HepG2 (cell line): ENCODE data around the gene CACNA2D1. TPM values are rescaled to one million over a fixed set of nuclear protein-coding genes. Genes with fewer than 3 reads are reported as not detected.

ENCODE experiments used
- ATAC-seq: fragments of 200-7000 bp; cut with Tn5 transposase; 3 replicates; pipeline ENCODE4 v1.9.1; 2020; ENCODE audit warnings: mild to moderate bottlenecking, moderate library complexity
- BruUV-seq: library from RNA; stranded (reverse); fragments of 400-500 nt; replicated peaks from 2 replicates; lab custom pipeline; 2021; lab: Mats Ljungman, UMichigan
- CTCF ChIA-PET: fragments of 300-600 bp; formaldehyde crosslinking; extraction: SDS; loops from one replicate; lab custom pipeline; 2021; ENCODE audit warnings: low total read pairs, inconsistent platforms, low intra/inter-chr PET ratio; lab: Yijun Ruan, JAX
- POLR2A ChIA-PET: fragments of 350-600 bp; sonication (Branson Sonifier 250); formaldehyde crosslinking; loops from one replicate; lab custom pipeline; 2020; ENCODE audit warnings: antibody characterized with exemption, inconsistent platforms; lab: Yijun Ruan, JAX
- DNase-seq: peaks from one replicate; pipeline ENCODE4 v3.0.0-alpha.2; 2015; ENCODE audit warnings: low spot score
- FAIRE-seq: peaks from 3 replicates; lab custom pipeline; 2011; peaks lifted over from hg19 to GRCh38; lab: Jason Lieb, UNC
- H2AFZ ChIP-seq: one replicate; pipeline ENCODE4 v1.6.1; 2011; ENCODE audit warnings: low read length, inconsistent platforms
- H3K27ac ChIP-seq: fragments of 300-600 bp; 3 replicates; pipeline ENCODE4 v1.8.0; 2011; ENCODE audit warnings: mixed run types, mild to moderate bottlenecking, mixed read lengths, low read length, inconsistent platforms; ENCODE audit not compliant: insufficient read depth; ENCODE audit errors: extremely low read length
- H3K27me3 ChIP-seq, 2 experiments: fragments of 200-600 bp in 1 of 2; 2 replicates in 1 of 2; 3 replicates in 1 of 2; pipeline versions ENCODE4 v1.6.0 to v1.8.0; 2011; ENCODE audit warnings: low read length in 2 of 2, mild to moderate bottlenecking in 2 of 2, moderate library complexity in 2 of 2, inconsistent platforms in 1 of 2; ENCODE audit not compliant: insufficient read depth in 2 of 2, control insufficient read depth in 1 of 2
- H3K36me3 ChIP-seq, 2 experiments: fragments of 200-600 bp in 1 of 2; replicated peaks in 1 of 2; 2 replicates in 1 of 2; 3 replicates in 1 of 2; pipeline versions ENCODE4 v1.5.1 to v1.8.0; 2011; ENCODE audit warnings: low read length in 2 of 2, inconsistent platforms in 1 of 2; ENCODE audit not compliant: insufficient read depth in 2 of 2, control insufficient read depth in 1 of 2
- H3K4me1 ChIP-seq: 2 replicates; pipeline ENCODE4 v1.5.1; 2012; ENCODE audit warnings: low read length, inconsistent platforms; ENCODE audit not compliant: insufficient read depth
- H3K4me2 ChIP-seq: 2 replicates; pipeline ENCODE4 v1.6.0; 2011; ENCODE audit warnings: low read depth, low read length, inconsistent platforms
- H3K4me3 ChIP-seq, 3 experiments: fragments of 200-600 bp in 1 of 3; sonication (generic), shearing (Covaris generic) in 1 of 3; replicated peaks in 1 of 3; 2 replicates each; pipeline ENCODE4 v1.5.1; 2011 to 2016; ENCODE audit warnings: low read length in 3 of 3, inconsistent platforms in 2 of 3, low read depth in 2 of 3, mild to moderate bottlenecking in 2 of 3, control low read depth in 1 of 3, mixed read lengths in 1 of 3; ENCODE audit not compliant: insufficient read depth in 1 of 3
- H3K79me2 ChIP-seq: one replicate; pipeline ENCODE4 v1.6.1; 2011; ENCODE audit warnings: low read length, inconsistent platforms; ENCODE audit not compliant: insufficient read depth
- H3K9ac ChIP-seq: 2 replicates; pipeline ENCODE4 v1.6.0; 2011; ENCODE audit warnings: mild to moderate bottlenecking, low read depth, low read length, inconsistent platforms; ENCODE audit not compliant: insufficient read depth
- H3K9me3 ChIP-seq: 2 replicates; pipeline ENCODE4 v1.5.1; 2012; ENCODE audit warnings: mild to moderate bottlenecking, low read length
- H4K20me1 ChIP-seq: 2 replicates; pipeline ENCODE4 v1.6.0; 2011; ENCODE audit warnings: inconsistent platforms, mild to moderate bottlenecking, low read length, moderate library complexity; ENCODE audit not compliant: insufficient read depth
- CC2D1A ChIP-seq: sonication (generic); formaldehyde crosslinking; IDR thresholded peaks from 2 replicates; pipeline ENCODE4 v1.8.1; 2023; ENCODE audit warnings: mild to moderate bottlenecking, missing genetic modification reagents
- ERF ChIP-seq: IDR thresholded peaks from 2 replicates; pipeline ENCODE4 v1.6.1; 2018; ENCODE audit warnings: missing biosample characterization, missing genetic modification reagents
- HNRNPK ChIP-seq: fragments of 200-400 bp; formaldehyde crosslinking; IDR thresholded peaks from 2 replicates; pipeline ENCODE4 v1.6.1; 2018; ENCODE audit warnings: low read length, low read depth, moderate library complexity, mild to moderate bottlenecking; ENCODE audit not compliant: poor library complexity, severe bottlenecking
- IRX3 ChIP-seq: sonication (generic); formaldehyde crosslinking; IDR thresholded peaks from 2 replicates; pipeline ENCODE4 v1.8.1; 2023; ENCODE audit warnings: mild to moderate bottlenecking, low read depth, missing genetic modification reagents, borderline replicate concordance
- MBNL3 ChIP-seq: fragments of 250-450 bp; sonication (Bioruptor Pico); conservative IDR thresholded peaks from 2 replicates; pipeline ENCODE4 v1.8.0; 2022; ENCODE audit warnings: mild to moderate bottlenecking, inconsistent platforms
- NCOA5 ChIP-seq: sonication (generic); formaldehyde crosslinking; IDR thresholded peaks from 2 replicates; pipeline ENCODE4 v1.4.0; 2020; ENCODE audit warnings: missing genetic modification reagents
- SAFB2 ChIP-seq: sonication (generic); formaldehyde crosslinking; IDR thresholded peaks from 2 replicates; pipeline ENCODE4 v1.5.1; 2020; ENCODE audit warnings: missing genetic modification reagents, low read depth, mild to moderate bottlenecking, borderline replicate concordance
- THAP11 ChIP-seq: IDR thresholded peaks from 2 replicates; pipeline ENCODE4 v1.6.1; 2016; ENCODE audit warnings: missing biosample characterization, missing genetic modification reagents
- ZFX ChIP-seq: sonication (generic); formaldehyde crosslinking; IDR thresholded peaks from 2 replicates; pipeline ENCODE4 v1.4.0; 2020; ENCODE audit warnings: mild to moderate bottlenecking, low read depth, missing genetic modification reagents, moderate library complexity
- ZNF460 ChIP-seq: sonication (generic); formaldehyde crosslinking; IDR thresholded peaks from 2 replicates; pipeline ENCODE4 v1.5.1; 2020; ENCODE audit warnings: missing genetic modification reagents, mild to moderate bottlenecking, borderline replicate concordance
- WGBS: methylation state at CpG from one replicate; pipeline ENCODE4 v1.1.6; 2017; ENCODE audit warnings: low lambda C conversion rate; 5-methylcytosine and 5-hydroxymethylcytosine counted together
- in situ Hi-C: cut with HindIII; loops from 2 replicates; pipeline ENCODE4 v1.10.0; 2017; ENCODE audit warnings: low pct_unique_long_range_greater_than_20kb; ENCODE audit not compliant: extremely low pct_ligation_motif_present
- intact Hi-C: fragments of 100-400 bp; cut with micrococcal nuclease; formaldehyde crosslinking; loops from one replicate; pipeline ENCODE4 v1.10.0; 2022; ENCODE audit not compliant: unreplicated experiment
- polyA plus RNA-seq, 8 experiments: library from polyadenylated mRNA; depleted of rRNA in 3 of 8; stranded (reverse) in 7 of 8; unstranded in 1 of 8; fragments of >200 nt; fragmentation: Illumina TruSeq in 4 of 8; extraction: Trizol in 4 of 8; gene quantifications; 2 replicates each; pipeline versions ENCODE4 v1.2.1 to v1.2.3, GENCODE V29; 2011 to 2016; ENCODE audit warnings: low read depth in 4 of 8, missing spikeins in 1 of 8, mixed read lengths in 1 of 8; ENCODE audit not compliant: insufficient read depth in 1 of 8
- total RNA-seq, 5 experiments: library from RNA; depleted of rRNA; stranded (reverse); fragments of >200 nt; fragmentation: Illumina TruSeq; extraction: Trizol; gene quantifications; 2 replicates each; pipeline ENCODE4 v1.2.3, GENCODE V29; 2016; ENCODE audit warnings: low read depth in 1 of 5
- TF ChIP-seq, protein P1 (sequence below): IDR thresholded peaks from 2 replicates; pipeline ENCODE4 v1.6.1; 2012; ENCODE audit warnings: low read length, improper control_type of control experiment
- TF ChIP-seq, protein P2 (sequence below): sonication (generic); formaldehyde crosslinking; IDR thresholded peaks from 2 replicates; pipeline ENCODE4 v1.5.1; 2020; ENCODE audit warnings: missing genetic modification reagents, mild to moderate bottlenecking, borderline replicate concordance
- TF ChIP-seq, protein P3 (sequence below): sonication (generic); formaldehyde crosslinking; IDR thresholded peaks from 2 replicates; pipeline ENCODE4 v1.5.0; 2020; ENCODE audit warnings: mild to moderate bottlenecking, missing genetic modification reagents
- TF ChIP-seq, protein P4 (sequence below): sonication (generic); formaldehyde crosslinking; IDR thresholded peaks from 2 replicates; pipeline ENCODE4 v1.4.0; 2020; ENCODE audit warnings: missing genetic modification reagents, mild to moderate bottlenecking, borderline replicate concordance

The CACNA2D1 gene
- total and polyA plus RNA-seq, 2 of the 13 experiments (the other 11 are each of a cell fraction or from before 2014, with no cell fraction given) = not detected

DNA sequence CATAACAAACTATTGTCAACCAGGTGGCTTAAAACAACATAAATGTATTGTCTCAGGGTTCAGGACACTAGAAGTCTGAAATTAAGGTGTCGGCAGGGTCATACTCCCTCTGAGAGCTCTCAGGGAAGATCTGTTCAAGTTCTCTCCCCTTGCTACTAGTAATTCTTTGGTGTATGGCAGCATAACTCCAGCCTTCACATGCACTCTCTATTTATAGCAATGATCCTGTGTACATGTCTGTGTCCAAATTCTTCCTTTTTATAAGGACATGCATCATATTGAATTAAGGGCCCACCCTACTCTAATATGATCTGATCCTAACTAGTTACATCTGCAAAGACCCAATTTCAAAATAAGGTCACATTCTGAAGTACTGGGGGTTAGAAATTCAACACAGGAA lies 27.2 kb downstream of the CACNA2D1 start:
- intact Hi-C loops = no loop called here
- H4K20me1 ChIP-seq = no peaks in the 10 kb centered on the region
- no peak overlapping the region for H3K27ac ChIP-seq
- H3K79me2 ChIP-seq = no peaks in the 10 kb centered on the region
- ATAC-seq (no peak), FAIRE-seq (no peak), DNase-seq (no peak)
- no peak overlapping the region for H3K4me3 ChIP-seq
- in situ Hi-C loops = no loop called here
- no peaks in the 10 kb centered on the region for H3K4me1 ChIP-seq
- no peaks in the 10 kb centered on the region for H3K36me3 ChIP-seq
- ChIA-PET CTCF (no interaction called here), POLR2A (no interaction called here)
- no peak overlapping the region for H3K4me2 ChIP-seq
- WGBS = 0% methylated on average over 1 of the region's 1 CpG
- no peaks in the 10 kb centered on the region for H3K27me3 ChIP-seq
- no peak overlapping the region for H2AFZ ChIP-seq
- H3K9me3 ChIP-seq = no peaks in the 10 kb centered on the region
- BruUV-seq = no TSS peak
- TF ChIP-seq, protein P1, sequence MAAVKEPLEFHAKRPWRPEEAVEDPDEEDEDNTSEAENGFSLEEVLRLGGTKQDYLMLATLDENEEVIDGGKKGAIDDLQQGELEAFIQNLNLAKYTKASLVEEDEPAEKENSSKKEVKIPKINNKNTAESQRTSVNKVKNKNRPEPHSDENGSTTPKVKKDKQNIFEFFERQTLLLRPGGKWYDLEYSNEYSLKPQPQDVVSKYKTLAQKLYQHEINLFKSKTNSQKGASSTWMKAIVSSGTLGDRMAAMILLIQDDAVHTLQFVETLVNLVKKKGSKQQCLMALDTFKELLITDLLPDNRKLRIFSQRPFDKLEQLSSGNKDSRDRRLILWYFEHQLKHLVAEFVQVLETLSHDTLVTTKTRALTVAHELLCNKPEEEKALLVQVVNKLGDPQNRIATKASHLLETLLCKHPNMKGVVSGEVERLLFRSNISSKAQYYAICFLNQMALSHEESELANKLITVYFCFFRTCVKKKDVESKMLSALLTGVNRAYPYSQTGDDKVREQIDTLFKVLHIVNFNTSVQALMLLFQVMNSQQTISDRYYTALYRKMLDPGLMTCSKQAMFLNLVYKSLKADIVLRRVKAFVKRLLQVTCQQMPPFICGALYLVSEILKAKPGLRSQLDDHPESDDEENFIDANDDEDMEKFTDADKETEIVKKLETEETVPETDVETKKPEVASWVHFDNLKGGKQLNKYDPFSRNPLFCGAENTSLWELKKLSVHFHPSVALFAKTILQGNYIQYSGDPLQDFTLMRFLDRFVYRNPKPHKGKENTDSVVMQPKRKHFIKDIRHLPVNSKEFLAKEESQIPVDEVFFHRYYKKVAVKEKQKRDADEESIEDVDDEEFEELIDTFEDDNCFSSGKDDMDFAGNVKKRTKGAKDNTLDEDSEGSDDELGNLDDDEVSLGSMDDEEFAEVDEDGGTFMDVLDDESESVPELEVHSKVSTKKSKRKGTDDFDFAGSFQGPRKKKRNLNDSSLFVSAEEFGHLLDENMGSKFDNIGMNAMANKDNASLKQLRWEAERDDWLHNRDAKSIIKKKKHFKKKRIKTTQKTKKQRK = no peak
- TF ChIP-seq IRX3 (CRISPR knock-in tag) (no peak), ZFX (no peak), MBNL3 (CRISPR knock-in tag) (no peak), NCOA5 (CRISPR knock-in tag) (no peak), THAP11 (CRISPR knock-in tag) (no peak), ZNF460 (CRISPR knock-in tag) (no peak), SAFB2 (CRISPR knock-in tag) (no peak), HNRNPK (no peak), CC2D1A (no peak), ERF (CRISPR knock-in tag) (no peak)
- TF ChIP-seq, protein P2, sequence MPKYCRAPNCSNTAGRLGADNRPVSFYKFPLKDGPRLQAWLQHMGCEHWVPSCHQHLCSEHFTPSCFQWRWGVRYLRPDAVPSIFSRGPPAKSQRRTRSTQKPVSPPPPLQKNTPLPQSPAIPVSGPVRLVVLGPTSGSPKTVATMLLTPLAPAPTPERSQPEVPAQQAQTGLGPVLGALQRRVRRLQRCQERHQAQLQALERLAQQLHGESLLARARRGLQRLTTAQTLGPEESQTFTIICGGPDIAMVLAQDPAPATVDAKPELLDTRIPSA (CRISPR knock-in tag) = no peak
- TF ChIP-seq, protein P3, sequence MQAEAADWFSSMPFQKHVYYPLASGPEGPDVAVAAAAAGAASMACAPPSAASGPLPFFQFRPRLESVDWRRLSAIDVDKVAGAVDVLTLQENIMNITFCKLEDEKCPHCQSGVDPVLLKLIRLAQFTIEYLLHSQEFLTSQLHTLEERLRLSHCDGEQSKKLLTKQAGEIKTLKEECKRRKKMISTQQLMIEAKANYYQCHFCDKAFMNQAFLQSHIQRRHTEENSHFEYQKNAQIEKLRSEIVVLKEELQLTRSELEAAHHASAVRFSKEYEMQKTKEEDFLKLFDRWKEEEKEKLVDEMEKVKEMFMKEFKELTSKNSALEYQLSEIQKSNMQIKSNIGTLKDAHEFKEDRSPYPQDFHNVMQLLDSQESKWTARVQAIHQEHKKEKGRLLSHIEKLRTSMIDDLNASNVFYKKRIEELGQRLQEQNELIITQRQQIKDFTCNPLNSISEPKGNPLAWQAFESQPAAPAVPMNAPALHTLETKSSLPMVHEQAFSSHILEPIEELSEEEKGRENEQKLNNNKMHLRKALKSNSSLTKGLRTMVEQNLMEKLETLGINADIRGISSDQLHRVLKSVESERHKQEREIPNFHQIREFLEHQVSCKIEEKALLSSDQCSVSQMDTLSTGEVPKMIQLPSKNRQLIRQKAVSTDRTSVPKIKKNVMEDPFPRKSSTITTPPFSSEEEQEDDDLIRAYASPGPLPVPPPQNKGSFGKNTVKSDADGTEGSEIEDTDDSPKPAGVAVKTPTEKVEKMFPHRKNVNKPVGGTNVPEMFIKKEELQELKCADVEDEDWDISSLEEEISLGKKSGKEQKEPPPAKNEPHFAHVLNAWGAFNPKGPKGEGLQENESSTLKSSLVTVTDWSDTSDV (CRISPR knock-in tag) = no peak
- TF ChIP-seq, protein P4, sequence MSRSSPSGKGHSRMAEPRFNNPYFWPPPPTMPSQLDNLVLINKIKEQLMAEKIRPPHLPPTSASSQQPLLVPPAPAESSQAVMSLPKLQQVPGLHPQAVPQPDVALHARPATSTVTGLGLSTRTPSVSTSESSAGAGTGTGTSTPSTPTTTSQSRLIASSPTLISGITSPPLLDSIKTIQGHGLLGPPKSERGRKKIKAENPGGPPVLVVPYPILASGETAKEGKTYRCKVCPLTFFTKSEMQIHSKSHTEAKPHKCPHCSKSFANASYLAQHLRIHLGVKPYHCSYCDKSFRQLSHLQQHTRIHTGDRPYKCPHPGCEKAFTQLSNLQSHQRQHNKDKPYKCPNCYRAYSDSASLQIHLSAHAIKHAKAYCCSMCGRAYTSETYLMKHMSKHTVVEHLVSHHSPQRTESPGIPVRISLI = no peak
- no peak overlapping the region for H3K9ac ChIP-seq
